ENCODE results near the gene ECHS1. TPM values are rescaled to one million over a fixed set of nuclear protein-coding genes. Genes with fewer than 3 reads are reported as not detected.
"Not testable (repeated sequence)": the region's sequence is repeated elsewhere in the genome, so short reads cannot be mapped to it uniquely, and the experiment has no call there.

The ECHS1 gene
- total RNA-seq, 2 experiments from 2014 or later, result 46.2 to 48.3 TPM

DNA sequence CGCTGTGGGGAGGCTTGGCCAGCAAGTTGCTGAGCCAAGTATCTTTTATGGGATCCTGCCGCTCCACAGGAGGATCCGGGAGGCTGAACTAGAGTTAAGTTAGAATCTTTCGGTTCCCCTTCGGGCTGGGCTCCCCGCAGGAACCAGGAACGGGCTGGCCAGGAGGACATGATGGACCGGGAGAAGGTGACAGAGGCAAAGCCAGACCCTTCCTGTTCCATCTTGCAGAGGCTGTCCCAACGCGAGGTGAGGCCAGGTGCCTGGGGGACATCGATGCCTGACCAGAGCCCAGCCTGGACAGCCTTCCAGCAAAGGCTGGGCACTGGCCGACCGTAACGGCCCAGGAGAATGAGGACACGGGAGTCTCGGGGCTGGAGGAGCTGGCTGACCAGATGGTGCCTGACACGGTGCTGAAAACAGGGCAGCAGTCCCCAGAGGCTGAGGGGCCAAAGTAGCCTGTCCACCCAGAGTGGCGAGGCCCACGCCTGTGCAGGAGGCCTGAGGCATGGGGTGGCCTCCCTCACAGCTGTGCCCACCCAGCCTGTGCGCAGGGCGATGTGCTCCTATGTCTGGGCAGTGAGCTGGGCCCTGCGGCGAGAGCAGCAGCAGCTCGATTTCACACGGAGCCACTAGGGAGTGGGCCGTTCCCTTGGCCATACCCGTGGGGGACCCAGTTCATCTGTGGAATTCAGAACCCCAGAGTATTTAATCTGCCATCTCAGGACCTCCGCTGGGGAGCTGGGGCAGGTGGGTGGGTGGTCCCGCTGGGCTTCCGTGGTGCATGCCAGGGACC is 4.1 kb upstream of the ECHS1 start:
- H3K4me2 ChIP-seq (ENCODE audit: low read length), result no peak overlapping the region

GRCh38 chr10:133376183-133376582 is 3.0 kb upstream of the ECHS1 start:
- POLR2A ChIA-PET, result interaction anchor here (1.0 kb wide), 1 partner anchor 11 kb away, joined by 4 read pairs; no protein-coding TSS in a partner anchor
- H3K36me3 ChIP-seq (ENCODE audit: insufficient read depth, low read length); DNase-seq (ENCODE audit: low spot score); H3K9me3 ChIP-seq (ENCODE audit: low read length); H3K4me2 ChIP-seq (ENCODE audit: low read length); H3K79me2 ChIP-seq (ENCODE audit: insufficient read depth, low read depth, low read length); H4K20me1 ChIP-seq (ENCODE audit: insufficient read depth, low read length); intact Hi-C loops (cut with micrococcal nuclease; ENCODE audit: unreplicated experiment); H3K4me3 ChIP-seq (ENCODE audit: low read depth, low read length, poor library complexity, severe bottlenecking); H3K27ac ChIP-seq (ENCODE audit: low read depth, low read length, poor library complexity, severe bottlenecking); H2AFZ ChIP-seq (ENCODE audit: low read length); CTCF ChIA-PET (ENCODE audit: unreplicated experiment); H3K9me2 ChIP-seq (ENCODE audit: insufficient read depth, low read length); BruUV-seq (replicated peaks): not testable (repeated sequence)
- H3K4me1 ChIP-seq (ENCODE audit: insufficient read depth, low read length, poor library complexity, severe bottlenecking), result peaks cover 37% of the 10 kb centered on the region

More for the DNA sequence above, 4.1 kb upstream of the ECHS1 start:
- Histone ChIP-seq H2AFZ (ENCODE audit: low read length) (no peak overlapping the region), H3K36me3 (ENCODE audit: insufficient read depth, low read length) (no peaks in the 10 kb centered on the region), H3K79me2 (ENCODE audit: insufficient read depth, low read depth, low read length) (no peaks in the 10 kb centered on the region), H3K4me1 (ENCODE audit: insufficient read depth, low read length, poor library complexity, severe bottlenecking) (peaks cover 32% of the 10 kb centered on the region), H3K4me3 (ENCODE audit: low read depth, low read length, poor library complexity, severe bottlenecking) (no peak overlapping the region), H4K20me1 (ENCODE audit: insufficient read depth, low read length) (no peaks in the 10 kb centered on the region), H3K27ac (ENCODE audit: low read depth, low read length, poor library complexity, severe bottlenecking) (no peak overlapping the region), H3K9me3 (ENCODE audit: low read length) (no peaks in the 10 kb centered on the region), H3K9me2 (ENCODE audit: insufficient read depth, low read length) (no peaks in the 10 kb centered on the region)
- ChIA-PET POLR2A (interaction anchor here (0.8 to 1.2 kb wide), 3 partner anchors 9 to 13 kb away, joined by 3 to 4 read pairs (median 3); no protein-coding TSS in a partner anchor), CTCF (ENCODE audit: unreplicated experiment) (no interaction called here)
- no peak for DNase-seq (ENCODE audit: low spot score)
- TF ChIP-seq CTCF (conservative IDR thresholded peaks at IDR 0.05; ENCODE audit: low read length) (no peak), EZH2phosphoT487 (IDR thresholded peaks at IDR 0.05; ENCODE audit: borderline replicate concordance, low read depth, low read length) (no peak)
- intact Hi-C loops (cut with micrococcal nuclease; ENCODE audit: unreplicated experiment), result no loop called here
- BruUV-seq (replicated peaks), result no TSS peak

GRCh38 chr10:133375357-133376115 is 2.4 kb upstream of the ECHS1 start:
- Histone ChIP-seq H3K36me3 (ENCODE audit: insufficient read depth, low read length) (no peaks in the 10 kb centered on the region), H3K9me2 (ENCODE audit: insufficient read depth, low read length) (no peaks in the 10 kb centered on the region), H3K79me2 (ENCODE audit: insufficient read depth, low read depth, low read length) (no peaks in the 10 kb centered on the region), H4K20me1 (ENCODE audit: insufficient read depth, low read length) (no peaks in the 10 kb centered on the region), H3K9me3 (ENCODE audit: low read length) (no peaks in the 10 kb centered on the region), H3K27ac (ENCODE audit: low read depth, low read length, poor library complexity, severe bottlenecking) (no peak overlapping the region), H2AFZ (ENCODE audit: low read length) (no peak overlapping the region), H3K4me2 (ENCODE audit: low read length) (no peak overlapping the region), H3K4me1 (ENCODE audit: insufficient read depth, low read length, poor library complexity, severe bottlenecking) (peaks cover 37% of the 10 kb centered on the region), H3K4me3 (ENCODE audit: low read depth, low read length, poor library complexity, severe bottlenecking) (no peak overlapping the region)
- no peak for DNase-seq (ENCODE audit: low spot score)
- POLR2A ChIA-PET, result interaction anchor here (1.0 kb wide), 1 partner anchor 12 kb away, joined by 4 read pairs; no protein-coding TSS in a partner anchor
- TF ChIP-seq EZH2phosphoT487 (IDR thresholded peaks at IDR 0.05; ENCODE audit: borderline replicate concordance, low read depth, low read length), result no peak
- TF ChIP-seq CTCF (conservative IDR thresholded peaks at IDR 0.05; ENCODE audit: low read length), result no peak
- intact Hi-C loops (cut with micrococcal nuclease; ENCODE audit: unreplicated experiment), result no loop called here
- CTCF ChIA-PET (ENCODE audit: unreplicated experiment), result no interaction called here
- no TSS peak for BruUV-seq (replicated peaks)
